BLaER1 (cell line): ENCODE results near the gene RIPOR3.

Experiments used
- H3K27ac ChIP-seq: shearing (Covaris generic); formaldehyde crosslinking; 2 replicates; pipeline ENCODE4 v1.8.1; 2022
- H3K27me3 ChIP-seq: shearing (Covaris generic); formaldehyde crosslinking; 2 replicates; pipeline ENCODE4 v1.8.1; 2022
- H3K36me3 ChIP-seq: shearing (Covaris generic); formaldehyde crosslinking; 2 replicates; pipeline ENCODE4 v1.8.1; 2022
- H3K4me1 ChIP-seq: shearing (Covaris generic); formaldehyde crosslinking; 2 replicates; pipeline ENCODE4 v1.8.1; 2022
- H3K4me2 ChIP-seq: shearing (Covaris generic); formaldehyde crosslinking; 2 replicates; pipeline ENCODE4 v1.8.1; 2022
- H3K4me3 ChIP-seq: shearing (Covaris generic); formaldehyde crosslinking; 2 replicates; pipeline ENCODE4 v1.8.1; 2022
- H3K9ac ChIP-seq: shearing (Covaris generic); formaldehyde crosslinking; 2 replicates; pipeline ENCODE4 v1.8.1; 2022
- H3K9me3 ChIP-seq: shearing (Covaris generic); formaldehyde crosslinking; 2 replicates; pipeline ENCODE4 v1.8.1; 2022
- H4K20me1 ChIP-seq: shearing (Covaris generic); formaldehyde crosslinking; 2 replicates; pipeline ENCODE4 v1.8.1; 2022
- Cebpa-rat ChIP-seq: shearing (Covaris generic); IDR thresholded peaks from 2 replicates; pipeline ENCODE4 v1.8.1; 2022

RIPOR3 gene

DNA sequence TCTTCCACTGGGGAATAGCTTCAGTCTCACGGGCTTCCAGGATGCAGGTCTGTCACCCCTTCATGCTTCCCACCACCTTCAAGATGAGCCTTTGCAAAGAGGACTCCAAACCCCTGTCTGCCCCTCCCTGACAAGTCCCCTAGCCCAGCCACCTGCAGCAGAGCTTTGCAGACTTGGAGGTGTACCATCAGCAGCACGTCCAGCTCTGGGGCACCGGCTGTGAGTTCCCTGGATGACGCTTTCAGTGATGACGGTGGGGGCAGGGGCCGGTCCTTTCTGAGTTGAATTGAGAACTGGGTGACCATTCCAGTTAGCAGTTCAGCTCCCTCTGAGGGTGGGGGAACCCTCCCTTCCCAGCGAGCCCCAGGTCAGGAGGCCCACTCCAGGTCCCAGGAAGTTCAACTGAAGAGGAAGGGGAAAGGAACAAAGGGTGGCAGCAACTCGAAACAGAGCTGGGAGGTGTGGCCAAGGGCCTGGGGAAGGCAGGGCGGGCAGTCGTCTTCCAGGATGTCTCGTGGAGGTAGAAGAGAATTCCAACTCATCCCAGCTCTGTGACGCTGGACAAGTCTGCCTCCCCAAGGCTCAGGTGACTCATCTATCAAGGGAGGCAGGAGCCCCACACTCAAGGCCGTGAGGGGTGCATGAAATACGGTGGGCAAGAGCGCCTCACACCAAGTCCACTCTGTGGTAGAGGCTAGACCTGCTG is 95.2 kb downstream of the RIPOR3 start:
- peaks cover 40% of the 10 kb centered on the region for H3K4me1 ChIP-seq
- peak overlapping the region; percentile 3; the same call in 1 of the 2 replicates for H3K4me2 ChIP-seq
- no peaks in the 10 kb centered on the region for H4K20me1 ChIP-seq
- H3K36me3 ChIP-seq, result no peaks in the 10 kb centered on the region
- H3K27me3 ChIP-seq, result no peaks in the 10 kb centered on the region
- no peaks in the 10 kb centered on the region for H3K9me3 ChIP-seq
- H3K4me3 ChIP-seq, result no peak overlapping the region
- no peak overlapping the region for H3K9ac ChIP-seq
- no peak for TF ChIP-seq Cebpa-rat
- H3K27ac ChIP-seq, result no peak overlapping the region

DNA sequence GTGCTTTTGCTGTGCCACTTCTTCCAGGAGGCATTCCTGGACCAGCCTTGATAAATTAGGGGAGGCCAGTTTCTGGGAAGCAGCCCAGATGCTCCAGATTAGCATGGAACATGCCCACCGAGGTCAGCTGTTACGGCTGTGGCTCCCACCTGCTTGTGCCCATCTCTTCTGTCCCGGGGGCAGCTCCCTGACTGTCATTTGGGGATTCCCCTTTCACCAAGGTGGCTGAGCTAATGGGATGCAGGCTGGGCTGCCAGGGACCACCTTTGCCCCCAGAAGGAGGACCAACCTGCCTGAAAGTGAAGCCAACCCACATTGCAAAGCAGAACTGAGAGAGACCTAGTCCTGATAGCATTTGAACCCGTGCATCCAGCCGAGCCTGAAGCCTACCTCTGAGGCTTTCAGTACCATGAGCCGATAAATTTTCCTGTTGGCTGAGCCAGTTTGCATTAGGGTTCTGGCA is 95.9 kb downstream of the RIPOR3 start:
- peaks cover 33% of the 10 kb centered on the region for H3K4me1 ChIP-seq
- H3K27me3 ChIP-seq, result no peaks in the 10 kb centered on the region
- no peak overlapping the region for H3K4me3 ChIP-seq
- no peaks in the 10 kb centered on the region for H3K9me3 ChIP-seq
- TF ChIP-seq Cebpa-rat, result no peak
- H3K9ac ChIP-seq, result no peak overlapping the region
- H3K27ac ChIP-seq, result no peak overlapping the region
- H3K36me3 ChIP-seq, result 0 out of 2 replicates have a peak, but pooled peaks cover under 1% of the 10 kb centered on the region
- H3K4me2 ChIP-seq, result peak overlapping the region; percentile 50; the same call in 1 of the 2 replicates
- H4K20me1 ChIP-seq, result no peaks in the 10 kb centered on the region

DNA sequence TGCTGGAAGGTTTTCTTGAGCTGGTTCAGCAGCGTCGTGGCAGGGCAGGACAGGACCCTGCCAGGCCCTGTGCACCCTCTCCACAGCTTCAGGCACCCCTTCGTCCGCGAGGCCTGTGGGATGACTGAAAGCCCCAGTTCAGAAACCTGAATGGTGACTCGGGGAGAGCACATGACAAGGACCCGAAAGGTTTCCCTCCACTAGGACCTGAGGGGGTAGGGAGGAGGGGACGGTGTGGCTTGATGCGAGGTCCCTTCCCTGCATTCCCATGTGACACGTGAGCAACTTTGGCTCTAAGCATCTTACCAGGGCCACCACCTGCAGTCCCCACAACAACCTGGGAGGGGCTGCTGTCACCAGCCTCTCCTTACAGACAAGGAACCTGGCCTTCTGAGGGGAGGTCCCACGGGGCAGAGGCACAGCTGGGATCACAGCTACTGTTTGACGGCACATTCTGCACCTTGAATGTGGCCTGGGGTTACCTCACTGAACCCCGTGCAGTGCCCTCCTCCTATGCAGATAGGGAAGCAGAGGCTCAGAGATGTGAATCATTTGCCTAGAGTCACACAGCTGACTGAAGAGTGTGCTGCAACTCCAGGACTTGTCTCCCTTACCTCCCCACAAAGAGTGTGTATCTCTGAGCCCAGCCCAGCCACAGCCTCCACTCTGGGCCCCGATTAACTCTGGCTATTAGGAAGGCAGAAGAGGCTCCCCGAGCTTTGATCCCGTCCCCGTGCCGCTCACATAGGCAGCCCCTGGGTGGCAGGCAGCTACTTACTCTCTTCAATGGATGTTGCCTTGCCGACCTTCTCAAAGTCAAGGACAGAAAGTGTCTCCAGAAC is 96.5 kb downstream of the RIPOR3 start:
- no peaks in the 10 kb centered on the region for H3K9me3 ChIP-seq
- peaks cover 30% of the 10 kb centered on the region for H3K4me1 ChIP-seq
- no peaks in the 10 kb centered on the region for H3K27me3 ChIP-seq
- H3K9ac ChIP-seq, result no peak overlapping the region
- no peaks in the 10 kb centered on the region for H4K20me1 ChIP-seq
- peak overlapping the region; percentile 50; the same call in 1 of the 2 replicates for H3K4me2 ChIP-seq
- H3K36me3 ChIP-seq, result 0 out of 2 replicates have a peak, but pooled peaks cover 6% of the 10 kb centered on the region
- TF ChIP-seq Cebpa-rat, result no peak
- H3K4me3 ChIP-seq, result no peak overlapping the region
- H3K27ac ChIP-seq, result 0 out of 2 replicates have a peak overlapping the region, but pooled peaks have one; percentile 9

DNA sequence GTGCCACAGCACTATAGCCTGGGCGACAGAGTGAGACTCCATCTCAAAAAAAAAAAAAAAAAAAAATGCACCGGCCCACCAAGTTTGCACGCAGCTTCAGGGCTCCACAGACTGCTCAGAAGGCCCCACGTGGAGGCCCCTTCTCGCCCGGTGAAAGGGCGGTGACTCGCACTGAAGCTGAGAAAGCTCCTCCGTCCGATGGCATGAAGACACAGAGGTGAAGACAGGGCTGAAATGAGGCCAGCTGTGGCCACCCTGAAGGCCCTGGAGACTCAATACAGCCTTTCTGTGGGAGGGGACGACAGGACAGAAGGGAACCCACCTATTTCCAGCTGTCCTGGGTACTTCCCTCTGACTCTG is 97.1 kb downstream of the RIPOR3 start:
- no peak for TF ChIP-seq Cebpa-rat
- Histone ChIP-seq H3K4me2 (peak overlapping the region; percentile 50; the same call in 1 of the 2 replicates), H3K27me3 (no peaks in the 10 kb centered on the region), H3K27ac (0 out of 2 replicates have a peak overlapping the region, but pooled peaks have one; percentile 9), H4K20me1 (no peaks in the 10 kb centered on the region), H3K36me3 (0 out of 2 replicates have a peak, but pooled peaks cover 10% of the 10 kb centered on the region), H3K4me1 (peaks cover 24% of the 10 kb centered on the region), H3K9ac (no peak overlapping the region), H3K9me3 (no peaks in the 10 kb centered on the region), H3K4me3 (no peak overlapping the region)

DNA sequence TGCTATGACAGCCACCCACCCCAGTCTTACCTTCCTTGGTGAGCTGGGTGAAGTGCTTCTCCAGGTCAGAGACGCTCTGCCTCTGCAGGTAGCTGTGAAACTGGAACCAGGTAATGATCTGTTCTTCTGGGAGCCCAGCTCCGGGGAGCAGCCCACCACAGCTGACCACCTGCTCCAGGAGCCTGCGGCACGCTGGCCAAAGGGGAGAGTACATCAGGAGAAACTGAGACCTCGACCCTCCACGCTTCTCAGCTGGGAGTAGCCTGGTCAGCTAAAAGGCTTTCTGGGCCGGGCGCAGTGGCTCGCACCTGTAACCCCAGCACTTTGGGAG is 98.4 kb downstream of the RIPOR3 start:
- H3K27me3 ChIP-seq, result no peaks in the 10 kb centered on the region
- H3K36me3 ChIP-seq, result peaks cover 12% of the 10 kb centered on the region
- peaks cover 24% of the 10 kb centered on the region for H3K4me1 ChIP-seq
- H4K20me1 ChIP-seq, result no peaks in the 10 kb centered on the region
- no peak overlapping the region for H3K4me3 ChIP-seq
- no peak for TF ChIP-seq Cebpa-rat
- no peak overlapping the region for H3K27ac ChIP-seq
- no peak overlapping the region for H3K4me2 ChIP-seq
- H3K9me3 ChIP-seq, result no peaks in the 10 kb centered on the region
- H3K9ac ChIP-seq, result no peak overlapping the region

DNA sequence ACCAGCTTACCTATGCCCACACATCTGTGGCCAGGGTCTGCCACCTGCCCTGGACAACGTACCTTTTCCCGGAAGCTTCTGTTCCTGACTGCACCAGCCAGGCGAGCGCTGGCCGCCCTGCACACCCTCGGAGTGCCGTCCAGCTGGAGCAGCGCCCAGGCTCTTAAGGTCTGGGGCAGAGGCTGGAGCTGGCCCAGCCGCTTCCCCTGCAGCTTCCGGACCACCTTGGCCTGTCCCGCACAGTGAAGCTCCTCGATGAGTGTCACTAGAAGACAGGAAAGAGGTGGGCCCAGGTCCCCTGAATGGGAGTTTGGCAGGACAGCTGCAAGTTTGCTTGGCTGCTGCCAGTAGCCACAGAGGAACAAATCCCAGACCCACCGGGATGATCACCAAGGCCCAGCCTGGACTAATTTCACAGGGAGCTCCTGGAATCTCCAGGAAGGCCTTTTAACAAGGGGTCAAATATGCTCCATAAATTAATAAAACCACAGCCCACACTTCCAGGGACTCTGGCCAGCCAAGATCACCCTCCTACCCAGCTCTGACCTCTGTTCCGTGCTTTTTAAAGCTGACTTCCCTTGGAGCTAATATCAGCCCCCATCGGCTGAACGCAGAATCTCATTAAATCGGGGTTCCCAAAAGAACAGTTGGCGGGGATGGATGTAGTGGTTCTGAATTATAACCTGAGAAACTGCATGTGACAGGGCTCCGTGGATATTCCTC is 98.9 kb downstream of the RIPOR3 start:
- Histone ChIP-seq H3K4me1 (peaks cover 24% of the 10 kb centered on the region), H3K36me3 (peaks cover 17% of the 10 kb centered on the region), H3K9me3 (no peaks in the 10 kb centered on the region), H3K9ac (no peak overlapping the region), H4K20me1 (no peaks in the 10 kb centered on the region), H3K27me3 (no peaks in the 10 kb centered on the region), H3K4me2 (no peak overlapping the region), H3K27ac (no peak overlapping the region), H3K4me3 (no peak overlapping the region)
- TF ChIP-seq Cebpa-rat, result no peak

DNA sequence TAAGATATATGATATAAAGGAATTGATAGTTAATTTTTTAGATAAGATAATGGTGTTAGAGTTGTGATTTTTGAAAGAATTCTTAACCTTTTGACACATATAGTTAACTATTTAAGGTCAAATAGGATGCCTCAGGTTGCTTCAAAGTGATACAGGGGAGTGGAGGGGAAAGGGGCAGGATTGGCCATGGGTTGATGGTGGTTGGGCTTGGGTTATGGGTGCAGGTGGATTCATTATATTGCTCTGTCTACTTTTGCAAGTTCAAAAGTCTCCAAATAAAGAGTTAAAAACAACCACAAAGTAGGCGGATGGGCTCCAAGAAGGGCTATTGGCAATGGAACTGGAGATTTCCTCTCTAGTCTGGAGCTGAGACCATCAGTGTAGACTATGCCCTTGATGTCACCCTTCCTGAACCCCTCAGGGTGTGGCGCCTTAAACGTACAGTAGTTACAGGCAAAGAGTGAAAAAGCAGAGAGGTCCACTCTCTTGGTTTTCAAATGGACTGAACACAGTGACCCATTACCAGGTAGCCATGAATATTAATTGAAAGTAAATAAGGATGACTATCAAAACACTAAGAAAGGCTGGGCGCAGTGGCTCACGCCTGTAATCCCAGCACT is 100.0 kb downstream of the RIPOR3 start:
- Histone ChIP-seq H3K36me3 (peaks cover 28% of the 10 kb centered on the region), H3K9me3 (no peaks in the 10 kb centered on the region), H3K4me3 (no peak overlapping the region), H4K20me1 (no peaks in the 10 kb centered on the region), H3K4me1 (peaks cover 21% of the 10 kb centered on the region), H3K4me2 (no peak overlapping the region), H3K27me3 (no peaks in the 10 kb centered on the region), H3K27ac (no peak overlapping the region), H3K9ac (no peak overlapping the region)
- TF ChIP-seq Cebpa-rat, result no peak

DNA sequence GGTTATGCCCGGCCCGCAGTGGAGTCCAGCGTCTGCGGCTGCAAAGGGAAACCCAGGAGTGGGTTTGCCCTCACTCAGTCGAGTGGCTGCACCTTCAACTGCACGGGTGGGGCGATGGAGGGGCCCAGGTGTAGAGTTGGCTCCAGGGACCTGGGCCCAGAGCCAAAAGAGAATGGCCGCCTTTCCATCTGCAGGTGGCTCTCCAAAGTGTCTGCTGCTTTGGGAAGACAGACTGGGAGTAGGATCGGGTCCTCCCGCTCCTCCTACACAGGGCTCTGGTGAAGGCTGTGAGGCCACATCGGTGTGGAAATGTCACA is 101.0 kb downstream of the RIPOR3 start:
- Histone ChIP-seq H3K4me3 (no peak overlapping the region), H3K27ac (no peak overlapping the region), H3K9ac (no peak overlapping the region), H3K27me3 (no peaks in the 10 kb centered on the region), H3K9me3 (no peaks in the 10 kb centered on the region), H3K4me2 (no peak overlapping the region), H3K36me3 (peaks cover 37% of the 10 kb centered on the region), H4K20me1 (no peaks in the 10 kb centered on the region), H3K4me1 (peaks cover 12% of the 10 kb centered on the region)
- TF ChIP-seq Cebpa-rat, result no peak

DNA sequence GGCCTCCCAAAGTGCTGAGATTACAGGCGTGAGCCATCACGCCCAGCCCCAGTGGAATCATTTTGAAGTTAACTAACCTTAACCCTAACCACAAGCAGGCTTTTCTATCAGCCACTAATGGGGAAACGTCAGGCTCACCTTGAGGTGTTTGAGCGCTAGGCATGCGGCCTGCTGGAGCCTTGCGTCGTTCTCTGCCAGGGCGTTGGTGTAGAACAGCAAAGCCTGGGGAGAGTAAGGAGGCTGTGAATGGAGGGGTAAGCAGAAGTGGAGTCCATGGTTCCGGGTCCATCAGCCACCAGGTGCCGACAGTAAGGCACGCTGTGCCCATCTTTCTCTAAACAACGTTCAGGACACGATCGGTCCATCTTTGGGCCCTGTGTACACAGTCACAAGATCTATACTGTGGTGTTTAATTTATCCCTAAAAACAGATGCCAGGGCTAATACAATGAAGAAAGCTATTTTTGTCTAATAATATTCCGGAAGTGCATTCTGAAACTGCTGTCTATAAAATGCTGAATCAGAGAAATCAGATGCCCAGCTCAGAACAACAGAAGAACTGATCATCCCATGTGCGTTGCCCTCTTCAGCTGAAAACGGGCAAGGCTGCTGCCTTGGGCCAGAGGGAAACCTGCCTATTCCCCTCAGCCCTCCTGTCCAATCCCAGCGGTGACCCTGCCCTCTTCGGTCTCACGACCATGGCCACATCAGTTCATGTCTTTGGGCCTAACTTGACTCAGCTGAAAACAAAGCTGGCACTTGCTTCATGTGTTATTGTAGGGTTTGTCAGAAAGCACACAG is 101.6 kb downstream of the RIPOR3 start:
- no peak overlapping the region for H3K27ac ChIP-seq
- no peak overlapping the region for H3K9ac ChIP-seq
- no peaks in the 10 kb centered on the region for H3K27me3 ChIP-seq
- H3K4me3 ChIP-seq, result no peak overlapping the region
- peaks cover 40% of the 10 kb centered on the region for H3K36me3 ChIP-seq
- H4K20me1 ChIP-seq, result no peaks in the 10 kb centered on the region
- H3K9me3 ChIP-seq, result no peaks in the 10 kb centered on the region
- H3K4me1 ChIP-seq, result peaks cover 6% of the 10 kb centered on the region
- no peak for TF ChIP-seq Cebpa-rat
- no peak overlapping the region for H3K4me2 ChIP-seq
